ENCODE results near the gene TNFRSF6B.

- TF ChIP-seq ZFP30 (CRISPR knock-in tag; IDR thresholded peaks at IDR 0.05): no peak
- TF ChIP-seq TCF4 (CRISPR knock-in tag; IDR thresholded peaks at IDR 0.05; ENCODE audit: borderline replicate concordance): no peak
- no peak for TF ChIP-seq RARB (CRISPR knock-in tag; IDR thresholded peaks at IDR 0.05)
- TF ChIP-seq BACH2 (CRISPR knock-in tag; IDR thresholded peaks at IDR 0.05; ENCODE audit: borderline replicate concordance): no peak
- TF ChIP-seq GLIS3 (CRISPR knock-in tag; IDR thresholded peaks at IDR 0.05): no peak
- no peak for TF ChIP-seq SNAI2 (CRISPR knock-in tag; IDR thresholded peaks at IDR 0.05)
- TF ChIP-seq ZC3H10 (CRISPR knock-in tag; IDR thresholded peaks at IDR 0.05): no peak
- TF ChIP-seq TSHZ2 (CRISPR knock-in tag; IDR thresholded peaks at IDR 0.05): no peak
- TF ChIP-seq PPARA (CRISPR knock-in tag; IDR thresholded peaks at IDR 0.05; ENCODE audit: borderline replicate concordance): no peak
- no peak for TF ChIP-seq CSDC2 (CRISPR knock-in tag; IDR thresholded peaks at IDR 0.05)
- no peak for TF ChIP-seq ARNTL (CRISPR knock-in tag; IDR thresholded peaks at IDR 0.05; ENCODE audit: borderline replicate concordance, low read depth)
- TF ChIP-seq, protein P1, sequence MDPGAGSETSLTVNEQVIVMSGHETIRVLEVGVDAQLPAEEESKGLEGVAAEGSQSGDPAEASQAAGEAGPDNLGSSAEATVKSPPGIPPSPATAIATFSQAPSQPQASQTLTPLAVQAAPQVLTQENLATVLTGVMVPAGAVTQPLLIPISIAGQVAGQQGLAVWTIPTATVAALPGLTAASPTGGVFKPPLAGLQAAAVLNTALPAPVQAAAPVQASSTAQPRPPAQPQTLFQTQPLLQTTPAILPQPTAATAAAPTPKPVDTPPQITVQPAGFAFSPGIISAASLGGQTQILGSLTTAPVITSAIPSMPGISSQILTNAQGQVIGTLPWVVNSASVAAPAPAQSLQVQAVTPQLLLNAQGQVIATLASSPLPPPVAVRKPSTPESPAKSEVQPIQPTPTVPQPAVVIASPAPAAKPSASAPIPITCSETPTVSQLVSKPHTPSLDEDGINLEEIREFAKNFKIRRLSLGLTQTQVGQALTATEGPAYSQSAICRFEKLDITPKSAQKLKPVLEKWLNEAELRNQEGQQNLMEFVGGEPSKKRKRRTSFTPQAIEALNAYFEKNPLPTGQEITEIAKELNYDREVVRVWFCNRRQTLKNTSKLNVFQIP (CRISPR knock-in tag; IDR thresholded peaks at IDR 0.05; ENCODE audit: borderline replicate concordance, low read depth): no peak
- no peak for TF ChIP-seq TOX (CRISPR knock-in tag; IDR thresholded peaks at IDR 0.05; ENCODE audit: borderline replicate concordance)
These were observed 48.3 kb upstream of the TNFRSF6B start for GRCh38 chr20:63648190-63648589.

All from SK-N-SH treated with all-trans-retinoic acid at 6 μM for 48 hours (cell line).